Fibroblast of the conjunctiva (primary cell): Measurements from ENCODE around the gene OR3A2.
"Not testable (repeated sequence)": the region's sequence is repeated elsewhere in the genome, so short reads cannot be mapped to it uniquely, and the experiment has no call there.

ENCODE experiments used
- DNase-seq: peaks from one replicate; pipeline ENCODE4 v3.0.0-alpha.2; 2010; ENCODE audit warnings: low read depth

OR3A2 gene

GRCh38 chr17:3385869-3386816 lies at the start of gene OR3A2:
TSS of gene OR3A2 (minus strand) at chr17:3386308.
- DNase-seq, result no peak

DNA sequence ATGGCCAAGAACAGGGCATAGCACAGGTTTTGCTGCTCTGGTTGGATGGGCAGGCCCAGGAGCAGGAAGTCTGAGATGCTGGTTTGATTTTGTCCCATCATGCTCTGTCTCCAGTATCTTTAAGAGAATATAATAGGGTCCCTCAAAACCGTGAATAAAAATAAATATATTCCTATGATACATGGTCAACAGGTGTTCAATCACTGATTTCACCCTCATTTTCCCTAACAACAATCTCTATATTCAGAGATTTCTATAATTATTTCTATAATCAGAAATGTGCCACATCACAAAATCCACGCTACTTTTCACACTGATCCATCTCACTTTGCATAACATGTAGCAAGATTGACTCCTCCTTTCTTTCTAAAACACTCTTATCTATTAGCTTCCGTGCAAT lies 47.6 kb upstream of the OR3A2 start, which contains the start of gene OR1E2:
TSS of gene OR1E2 (minus strand) at position 101 of the 400 bp plus-strand sequence. CDS start at position 101, 0 bp downstream.
- no peak for DNase-seq

- DNase-seq, result not testable (repeated sequence)
Measured at GRCh38 chr17:3433215-3433614, 47.1 kb upstream of the OR3A2 start.

DNA sequence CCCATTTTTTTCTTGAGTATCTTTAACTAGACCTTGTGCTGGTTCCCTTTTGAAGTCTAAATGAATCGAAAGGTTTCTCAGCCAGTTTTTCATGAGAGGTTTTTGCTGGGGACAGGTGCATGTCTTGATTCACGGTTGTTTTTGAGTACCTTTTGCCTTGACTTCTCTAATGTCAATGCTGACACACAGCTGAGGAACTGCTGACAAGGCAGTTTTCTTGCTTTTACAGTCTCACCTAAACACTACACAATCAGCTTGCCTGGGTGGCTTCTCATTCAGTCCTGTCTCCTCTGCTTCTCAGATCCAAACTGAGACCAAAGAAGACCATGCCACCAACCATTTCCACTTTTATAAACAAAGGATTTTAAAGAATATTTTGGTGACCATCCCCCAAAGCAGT lies 32.1 kb upstream of the OR3A2 start:
- no peak for DNase-seq

DNA sequence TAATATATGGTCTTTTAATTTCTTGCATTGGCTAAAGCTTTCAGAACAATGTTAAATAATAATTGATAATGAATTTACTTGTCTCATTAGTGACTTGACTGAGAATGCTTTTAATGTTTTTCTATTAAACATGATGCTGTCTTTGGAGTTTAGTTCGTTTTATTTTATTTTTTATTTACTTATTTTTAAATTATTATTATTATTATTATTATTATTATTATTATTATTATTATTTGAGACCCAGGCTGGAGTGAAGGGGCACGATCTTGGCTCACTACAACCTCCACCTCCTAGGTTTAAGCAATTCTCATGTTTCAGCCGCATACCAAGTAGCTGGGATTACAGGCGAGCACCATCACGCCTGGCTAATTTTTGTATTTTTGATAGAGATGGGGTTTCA lies 29.5 kb upstream of the OR3A2 start:
- no peak for DNase-seq

- DNase-seq, result not testable (repeated sequence)
Measured at GRCh38 chr17:3412216-3412615, 26.1 kb upstream of the OR3A2 start.

DNA sequence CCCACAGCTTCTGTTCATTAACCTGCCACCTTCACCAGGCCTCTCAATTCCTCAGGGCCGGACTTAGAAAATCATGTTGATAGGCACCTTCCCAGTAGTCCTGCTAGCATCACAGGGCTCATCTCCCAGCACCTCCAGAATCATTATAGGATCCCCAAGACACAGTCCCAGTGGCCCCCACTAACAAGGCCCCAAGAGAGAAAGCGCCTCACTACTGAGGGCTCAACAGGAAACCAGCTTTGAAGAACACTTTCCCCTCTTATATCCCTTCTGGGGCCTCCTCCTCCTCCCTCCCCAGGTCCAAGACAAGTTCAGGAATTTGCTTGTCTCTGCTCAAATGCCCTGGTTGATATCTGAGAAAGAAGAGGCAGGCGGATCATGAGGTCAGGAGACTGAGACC lies 25.0 kb upstream of the OR3A2 start, which contains the start of gene OR3A3:
TSS of gene OR3A3 (plus strand) at position 301 of the 400 bp plus-strand sequence.
- DNase-seq, result no peak

DNA sequence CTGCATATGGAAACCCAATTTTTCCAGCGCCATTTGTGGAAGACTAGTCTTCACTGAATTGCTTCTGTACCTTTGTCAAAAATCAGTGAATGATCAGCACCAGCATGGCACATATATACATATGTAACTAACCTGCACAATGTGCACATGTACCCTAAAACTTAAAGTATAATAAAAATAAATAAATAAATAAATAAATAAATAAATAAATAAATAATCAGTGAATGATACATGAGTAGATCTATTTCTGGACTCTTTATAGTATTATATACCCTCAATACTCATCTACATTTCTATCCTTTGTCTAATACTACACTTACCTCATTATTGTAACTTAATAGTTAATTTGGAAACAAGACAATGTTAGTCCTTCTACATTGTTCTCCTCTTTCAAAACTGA lies 17.7 kb upstream of the OR3A2 start:
- not testable (repeated sequence) for DNase-seq

DNA sequence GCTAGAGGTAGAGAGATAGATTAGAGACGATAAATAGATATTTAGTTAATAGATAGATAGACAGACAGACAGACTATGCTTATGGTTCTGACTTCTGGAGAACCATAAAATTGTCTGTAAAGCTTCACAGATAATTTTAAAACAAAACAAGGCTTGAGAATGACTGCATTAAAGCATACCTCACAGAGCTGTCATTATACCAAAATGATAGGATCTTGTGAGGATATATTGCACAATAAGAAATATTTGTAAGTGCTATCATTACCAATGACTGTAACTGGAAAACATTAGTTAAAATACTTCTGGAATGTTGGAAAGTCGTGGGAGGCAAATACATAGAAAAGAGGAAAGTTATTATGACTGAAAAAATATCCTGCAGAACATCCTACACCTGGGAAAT lies 15.7 kb upstream of the OR3A2 start:
- no peak for DNase-seq

- no peak for DNase-seq
Measured at GRCh38 chr17:3400055-3400454, 13.9 kb upstream of the OR3A2 start.

- no peak for DNase-seq
Measured at GRCh38 chr17:3398310-3398709, 12.2 kb upstream of the OR3A2 start, which contains the start of gene OR1E1. TSS of gene OR1E1 (minus strand) at chr17:3398410. CDS start at chr17:3398410, 0 bp downstream.

DNA sequence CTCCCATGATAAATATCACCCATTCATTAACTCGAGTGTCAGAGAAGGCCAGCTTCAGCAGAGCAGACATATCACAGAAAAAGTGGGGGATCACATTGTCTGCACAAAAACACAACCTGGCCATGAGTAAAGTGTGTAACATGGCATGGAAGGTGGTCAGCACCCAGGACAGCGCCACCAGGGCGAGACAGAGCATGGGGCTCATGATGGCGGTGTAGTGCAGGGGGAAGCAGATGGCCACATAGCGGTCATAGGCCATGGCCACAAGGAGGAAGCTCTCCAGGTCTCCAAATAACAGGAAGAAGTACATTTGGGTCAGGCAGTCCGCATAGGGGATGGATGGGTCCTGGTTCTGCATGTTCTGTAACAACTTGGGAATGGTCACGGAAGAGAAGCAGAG lies 11.7 kb upstream of the OR3A2 start:
- DNase-seq, result not testable (repeated sequence)

DNA sequence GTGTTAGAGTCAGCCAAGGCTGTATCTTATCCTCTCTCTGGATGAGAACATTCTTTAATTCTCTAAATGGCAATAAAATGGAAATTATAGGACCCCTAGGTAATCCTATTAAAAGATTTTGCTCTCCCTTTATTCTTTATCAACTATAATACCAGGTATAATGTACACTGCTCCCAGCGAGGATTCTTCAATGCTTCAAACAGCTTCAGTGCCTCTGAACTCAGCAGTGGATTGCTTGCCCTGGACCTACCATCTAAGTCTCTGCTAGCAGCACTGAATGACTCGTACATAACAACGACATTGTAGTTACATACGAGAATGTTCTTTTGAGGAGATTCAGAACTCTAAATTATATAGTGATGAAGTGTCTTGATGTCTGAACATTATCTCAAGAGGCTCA lies 3.7 kb upstream of the OR3A2 start:
- no peak for DNase-seq

DNA sequence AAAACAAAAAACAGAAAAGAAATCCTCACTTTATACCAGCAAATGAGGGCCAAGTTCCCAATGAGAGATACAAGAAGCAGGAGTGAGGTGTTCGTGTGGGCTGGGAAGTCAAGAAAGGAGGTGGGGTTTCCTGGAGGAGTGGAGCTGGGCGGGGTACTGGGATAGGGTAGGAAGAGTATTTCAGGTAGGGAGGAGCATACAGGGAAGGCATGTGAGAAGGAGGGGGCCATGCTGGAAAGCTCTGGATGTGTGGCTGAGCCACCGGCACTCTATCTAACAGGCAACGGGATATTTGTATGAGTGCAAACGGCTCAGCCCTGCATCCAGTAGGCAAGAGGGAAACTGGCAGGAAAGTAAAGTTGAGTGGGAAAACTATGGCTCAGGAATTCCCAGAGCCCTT lies 4.2 kb downstream of the OR3A2 start:
- DNase-seq, result no peak

GRCh38 chr17:3378321-3378720 lies 7.8 kb downstream of the OR3A2 start:
- no peak for DNase-seq

- not testable (repeated sequence) for DNase-seq
Measured at GRCh38 chr17:3371167-3371566, 14.9 kb downstream of the OR3A2 start.

- not testable (repeated sequence) for DNase-seq
Measured at GRCh38 chr17:3342782-3343181, 43.3 kb downstream of the OR3A2 start.

DNA sequence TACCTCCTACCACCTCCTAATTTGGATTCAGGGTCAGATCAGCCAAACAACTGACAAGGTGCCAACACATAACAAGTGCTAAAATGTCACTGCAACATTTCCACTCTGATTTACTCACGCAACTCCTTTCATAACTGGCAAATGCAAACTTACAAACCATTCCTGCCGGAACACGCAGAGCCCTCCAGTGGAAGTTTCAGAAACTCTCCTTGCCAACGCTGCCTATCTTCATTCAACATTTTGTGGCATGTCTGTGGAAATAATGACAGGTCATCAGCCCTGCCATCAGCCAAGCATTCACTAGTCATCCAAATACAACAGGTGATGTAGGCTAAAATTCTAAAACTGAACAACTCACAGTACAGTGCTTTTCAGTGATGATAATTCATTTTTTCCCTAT lies 50.2 kb downstream of the OR3A2 start:
- DNase-seq, result no peak

DNA sequence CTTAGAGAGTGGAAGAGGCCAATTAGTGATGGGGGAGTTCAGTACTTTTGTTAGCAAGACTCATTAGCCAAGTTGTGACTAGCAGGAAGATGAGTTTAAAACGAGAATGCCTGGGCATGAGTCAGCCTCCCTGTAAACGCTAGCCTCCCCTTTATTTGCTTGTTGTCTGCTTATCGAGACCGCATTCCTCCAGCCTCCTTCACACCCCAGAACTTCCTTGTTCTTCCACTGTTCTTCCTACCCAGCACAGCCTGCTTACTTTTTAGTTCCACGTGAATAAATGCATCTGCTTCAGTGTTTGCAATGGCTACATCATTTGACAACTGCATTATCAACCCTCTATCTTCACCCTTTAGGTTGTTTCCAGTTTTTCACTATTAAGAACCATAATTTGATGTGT lies 67.8 kb downstream of the OR3A2 start:
- no peak for DNase-seq

GRCh38 chr17:3316836-3317235 lies 69.3 kb downstream of the OR3A2 start:
- DNase-seq, result no peak

DNA sequence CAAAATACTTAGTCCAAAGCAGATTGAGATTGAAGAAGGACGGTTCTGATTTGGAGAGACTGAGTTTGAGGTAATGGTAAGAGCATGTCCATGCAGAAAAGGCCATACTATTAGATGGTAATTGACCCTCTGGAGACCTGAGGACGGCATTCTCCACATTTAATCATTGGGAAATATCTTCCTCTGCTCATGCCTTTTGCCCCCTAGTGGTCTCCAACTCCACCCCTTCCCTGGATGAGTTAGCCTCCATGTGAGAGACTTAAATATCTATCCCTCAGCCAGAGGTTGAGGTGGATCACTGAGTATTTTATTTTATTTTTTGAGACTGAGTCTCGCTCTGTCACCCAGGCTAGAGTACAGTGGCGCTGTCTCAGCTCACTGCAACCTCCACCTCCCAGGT lies 77.5 kb downstream of the OR3A2 start:
- DNase-seq, result no peak

DNA sequence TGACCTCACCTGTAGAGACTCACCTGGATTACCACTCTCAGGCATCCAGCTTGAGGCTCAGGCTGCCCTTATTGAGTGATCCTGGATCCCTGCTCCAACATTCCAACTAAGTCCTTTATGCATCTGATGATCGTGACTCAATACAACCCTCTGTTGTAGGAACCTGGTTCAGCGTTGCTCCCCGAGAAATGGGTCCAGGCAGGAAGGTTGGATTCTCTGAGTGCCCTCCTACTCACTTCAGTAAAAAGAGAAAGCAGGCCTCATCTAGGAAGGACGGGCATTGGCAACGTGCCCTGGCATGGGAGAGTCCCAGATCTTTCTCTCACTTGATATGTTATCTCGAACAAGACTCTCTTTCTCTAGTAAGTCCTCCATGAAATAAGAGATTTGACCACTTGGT lies 87.8 kb downstream of the OR3A2 start, which contains the start of gene OR3A1:
TSS of gene OR3A1 (minus strand) at position 101 of the 400 bp plus-strand sequence. CDS start 5,778 bp downstream, outside the sequence.
- DNase-seq, result no peak

- no peak for DNase-seq
Measured at GRCh38 chr17:3295632-3296031, 90.5 kb downstream of the OR3A2 start.
